CD4-positive, alpha-beta T cell treated with Interleukin-6 for 4 hours (primary cell): Measurements from ENCODE around the gene MYL11.
A peak's percentile ranks its signal among the peaks of the same experiment; 100 is the strongest.
"Not testable (repeated sequence)": the region's sequence is repeated elsewhere in the genome, so short reads cannot be mapped to it uniquely, and the experiment has no call there.

ENCODE experiments used
- DNase-seq: peaks from one replicate; pipeline ENCODE4 v3.0.0-alpha.2; 2020; ENCODE audit warnings: mixed read lengths

MYL11 gene

DNA sequence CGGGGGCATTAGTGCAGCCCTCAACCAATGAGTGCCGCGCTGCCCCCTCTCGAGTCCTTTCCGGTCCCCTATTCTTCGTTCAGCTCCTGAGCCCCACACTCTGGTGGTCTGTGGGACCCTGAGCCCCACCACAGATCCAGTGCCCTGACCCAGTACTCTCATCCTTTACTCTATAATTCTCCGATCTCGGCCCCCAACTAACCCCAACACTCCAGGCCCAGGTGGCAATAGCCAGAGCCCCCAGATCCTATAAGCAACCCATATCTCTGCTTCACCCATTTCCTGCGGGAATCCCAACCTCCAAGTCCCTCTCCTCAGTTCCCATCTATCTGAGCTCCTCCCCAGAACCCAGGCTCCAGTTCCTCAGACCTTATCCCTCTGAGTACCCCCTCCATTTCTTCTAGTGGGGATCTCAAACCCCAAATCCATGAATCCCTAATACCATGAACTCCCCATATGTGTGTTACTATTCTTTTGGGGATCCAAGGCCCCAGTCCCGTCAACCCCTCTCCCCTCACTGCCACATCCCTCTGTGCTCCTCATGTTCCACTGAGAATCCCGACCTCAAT is 3.3 kb upstream of the MYL11 start:
- DNase-seq: no peak

DNA sequence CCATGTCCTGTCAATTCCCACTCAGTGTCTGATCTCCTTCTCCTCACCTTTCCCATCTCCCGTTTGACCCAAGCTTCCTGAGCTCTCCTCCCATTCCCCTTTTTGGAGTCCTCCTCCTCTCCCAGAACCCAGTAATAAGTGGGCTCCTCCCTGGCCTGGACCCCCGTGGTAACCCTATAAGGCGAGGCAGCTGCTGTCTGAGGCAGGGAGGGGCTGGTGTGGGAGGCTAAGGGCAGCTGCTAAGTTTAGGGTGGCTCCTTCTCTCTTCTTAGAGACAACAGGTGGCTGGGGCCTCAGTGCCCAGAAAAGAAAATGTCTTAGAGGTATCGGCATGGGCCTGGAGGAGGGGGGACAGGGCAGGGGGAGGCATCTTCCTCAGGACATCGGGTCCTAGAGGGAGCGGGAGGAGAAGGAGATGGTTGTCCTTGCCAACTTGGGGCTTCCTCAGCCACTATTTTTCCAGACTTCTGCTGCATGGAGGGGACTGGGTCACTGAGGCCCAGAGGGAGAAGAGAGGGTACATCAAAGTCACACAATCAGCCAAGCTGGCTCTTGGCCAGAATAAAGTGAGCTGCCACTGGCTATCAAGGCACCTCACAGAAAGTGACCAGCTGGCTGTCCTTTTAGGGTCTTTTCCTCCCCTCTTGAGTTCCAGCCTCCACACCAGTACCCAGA is 2.4 kb upstream of the MYL11 start:
- no peak for DNase-seq

DNA sequence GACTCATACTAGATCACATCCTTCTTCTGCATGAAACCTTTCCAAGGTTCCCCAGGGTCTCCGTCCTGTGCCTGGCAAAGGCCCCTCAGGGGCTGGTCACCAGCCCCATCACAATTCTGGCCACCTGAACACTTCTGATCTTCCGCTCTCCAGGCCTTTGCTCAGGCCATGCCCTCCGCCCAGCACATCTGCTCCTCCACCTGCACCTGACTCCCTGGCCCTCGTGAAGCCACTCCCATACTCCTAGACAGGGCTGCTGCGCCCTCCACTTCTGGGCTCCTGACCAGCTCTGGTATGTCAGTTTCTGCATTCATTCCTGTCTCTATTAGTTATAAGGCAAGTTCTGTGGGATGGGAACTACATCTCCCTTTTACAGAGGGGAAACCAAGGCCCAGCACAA is 1.9 kb upstream of the MYL11 start:
- DNase-seq: no peak

DNA sequence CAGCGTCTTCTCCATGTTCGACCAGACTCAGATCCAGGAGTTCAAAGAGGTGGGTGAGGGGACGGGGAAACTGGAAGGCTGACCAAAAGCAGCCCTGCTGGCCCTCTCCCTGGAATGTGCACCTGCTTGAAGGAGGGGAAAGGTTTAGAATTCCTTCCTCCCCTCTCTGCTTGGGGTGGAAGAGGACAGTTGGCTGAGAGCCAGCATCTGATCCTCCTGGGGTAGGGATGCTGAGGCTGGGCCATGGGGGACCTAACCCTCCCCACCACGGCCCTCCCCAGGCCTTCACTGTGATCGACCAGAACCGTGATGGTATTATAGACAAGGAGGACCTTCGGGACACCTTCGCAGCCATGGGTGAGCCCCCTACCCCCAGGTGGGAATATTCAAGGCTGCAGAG is 1.3 kb downstream of the MYL11 start:
- no peak for DNase-seq

DNA sequence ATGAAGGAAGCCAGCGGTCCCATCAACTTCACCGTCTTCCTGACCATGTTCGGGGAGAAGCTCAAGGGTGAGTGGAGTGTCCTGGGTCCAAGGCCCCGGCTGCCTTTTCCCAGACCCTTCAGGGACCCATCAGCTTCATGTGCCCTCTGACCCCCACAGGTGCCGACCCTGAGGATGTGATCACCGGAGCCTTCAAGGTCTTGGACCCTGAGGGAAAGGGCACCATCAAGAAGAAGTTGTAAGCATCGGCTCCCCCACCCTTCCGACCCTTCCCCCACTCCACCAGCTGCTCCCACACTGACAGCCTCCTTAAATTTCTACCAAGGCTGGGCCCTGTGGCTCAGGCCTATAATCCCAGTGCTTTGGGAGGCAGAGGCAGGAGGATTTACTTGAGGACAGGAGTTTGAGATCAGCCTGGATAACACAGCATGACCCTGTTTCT is 1.9 kb downstream of the MYL11 start:
- DNase-seq: no peak

DNA sequence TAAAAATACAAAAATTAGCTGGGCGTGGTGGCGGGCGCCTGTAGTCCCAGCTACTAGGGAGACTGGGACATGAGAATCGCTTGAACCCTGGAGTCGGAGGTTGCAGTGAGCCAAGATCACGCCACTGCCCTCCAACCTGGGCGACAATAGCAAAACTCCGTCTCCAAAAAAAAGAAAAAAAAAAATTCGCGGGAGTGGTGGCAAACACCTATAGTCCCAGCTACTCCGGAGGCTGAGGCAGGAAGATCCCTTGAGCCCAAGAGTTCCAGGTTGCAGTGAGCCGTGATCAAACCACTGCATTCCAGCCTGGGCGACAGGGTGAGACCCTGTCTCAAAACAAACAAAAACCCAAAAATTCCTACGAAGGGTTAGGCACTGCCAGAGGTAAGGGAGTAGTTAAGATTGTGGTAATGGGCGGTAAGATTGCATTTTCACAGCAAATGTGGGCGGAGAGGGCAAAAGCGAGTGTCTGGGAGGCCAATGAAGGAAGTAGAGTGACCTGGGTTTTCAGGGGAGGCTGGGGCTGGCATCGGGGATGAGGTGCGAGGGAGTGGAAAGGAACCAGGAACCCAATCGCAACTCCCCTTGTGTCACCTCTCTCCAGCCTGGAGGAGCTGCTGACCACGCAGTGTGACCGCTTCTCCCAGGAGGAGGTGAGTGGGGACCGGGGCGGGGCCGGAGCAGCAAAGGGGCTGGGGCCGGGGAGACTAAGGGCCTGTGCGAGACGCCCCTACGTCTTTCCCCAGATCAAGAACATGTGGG is 2.6 kb downstream of the MYL11 start:
- DNase-seq: no peak

DNA sequence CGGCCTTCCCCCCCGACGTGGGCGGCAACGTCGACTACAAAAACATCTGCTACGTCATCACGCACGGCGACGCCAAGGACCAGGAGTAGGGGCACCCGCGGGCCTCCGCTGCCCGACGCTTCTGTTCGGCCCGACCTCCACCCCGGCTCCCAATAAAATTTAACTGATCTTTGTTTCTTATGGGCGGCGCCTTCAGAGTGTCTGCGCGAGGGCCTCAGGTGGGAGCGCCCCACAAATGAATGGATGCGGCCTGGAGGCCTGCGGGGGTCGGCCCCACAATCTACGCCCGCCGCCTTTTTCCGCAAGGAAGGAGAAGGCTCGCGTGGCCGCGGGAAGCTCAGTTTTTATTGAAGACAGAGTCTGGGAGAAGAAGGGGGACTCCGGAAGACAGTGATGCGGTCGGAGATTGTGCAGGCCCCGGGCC is 3.2 kb downstream of the MYL11 start:
- peak; percentile 94 for DNase-seq

GRCh38 chr16:30378236-30379157 is 3.9 kb downstream of the MYL11 start:
- DNase-seq: peak; percentile 99

GRCh38 chr16:30379158-30379783 is 4.7 kb downstream of the MYL11 start:
- DNase-seq: no peak

DNA sequence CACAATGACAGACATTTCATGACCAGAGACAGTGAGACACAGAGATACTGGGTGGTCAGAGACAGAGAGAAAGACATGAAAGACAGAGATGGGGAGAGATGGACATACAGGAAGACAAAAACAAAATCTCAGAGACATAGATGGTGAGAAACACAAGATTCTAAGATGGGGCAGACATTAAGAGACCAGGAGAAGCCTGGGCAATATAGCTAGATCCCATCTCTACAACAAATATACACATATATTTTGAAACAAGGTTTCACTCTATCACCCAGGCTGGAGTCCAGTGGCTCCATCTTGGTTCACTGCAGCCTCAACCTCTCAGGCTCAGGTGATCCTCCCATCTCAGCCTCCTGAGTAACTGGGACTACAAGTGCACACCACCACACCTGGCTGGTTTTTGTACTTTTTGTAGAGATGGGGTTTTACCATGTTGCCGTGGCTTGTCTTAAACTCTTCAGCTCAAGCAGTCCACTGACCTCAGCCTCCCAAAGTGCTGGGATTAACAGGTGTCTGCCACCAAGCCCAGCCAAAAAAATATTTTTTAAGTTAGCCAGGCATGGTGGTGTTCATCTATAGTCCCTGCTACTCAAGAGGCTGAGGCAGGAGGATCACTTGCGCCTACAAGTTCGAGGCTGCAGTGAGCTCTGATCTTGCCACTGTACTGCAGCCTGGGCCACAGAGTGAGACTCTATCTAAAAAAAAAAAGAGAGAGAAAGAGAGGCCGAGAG is 5.6 kb downstream of the MYL11 start:
- DNase-seq: no peak

DNA sequence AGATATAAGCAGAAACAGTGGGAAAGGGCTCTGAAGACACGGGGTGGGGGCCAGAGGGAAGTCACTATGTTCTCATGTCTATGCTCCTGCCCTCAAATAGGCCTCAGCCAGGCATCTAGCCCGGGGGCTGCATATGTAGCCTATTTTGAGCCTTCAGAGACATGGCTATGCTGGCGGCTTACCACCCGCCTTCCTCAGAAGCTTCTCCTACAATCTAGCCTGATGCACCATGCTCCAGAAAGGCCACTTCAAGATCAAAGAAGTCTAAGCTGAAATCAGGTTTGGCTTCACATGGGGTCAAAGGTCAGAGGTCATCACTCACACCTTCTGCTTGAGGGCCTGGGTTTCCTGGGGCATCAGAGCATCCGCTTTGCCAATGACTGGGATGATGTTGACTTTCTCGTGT is 6.2 kb downstream of the MYL11 start:
- no peak for DNase-seq

- peak; percentile 57 for DNase-seq
Observed at GRCh38 chr16:30381291-30382041, 6.9 kb downstream of the MYL11 start.

DNA sequence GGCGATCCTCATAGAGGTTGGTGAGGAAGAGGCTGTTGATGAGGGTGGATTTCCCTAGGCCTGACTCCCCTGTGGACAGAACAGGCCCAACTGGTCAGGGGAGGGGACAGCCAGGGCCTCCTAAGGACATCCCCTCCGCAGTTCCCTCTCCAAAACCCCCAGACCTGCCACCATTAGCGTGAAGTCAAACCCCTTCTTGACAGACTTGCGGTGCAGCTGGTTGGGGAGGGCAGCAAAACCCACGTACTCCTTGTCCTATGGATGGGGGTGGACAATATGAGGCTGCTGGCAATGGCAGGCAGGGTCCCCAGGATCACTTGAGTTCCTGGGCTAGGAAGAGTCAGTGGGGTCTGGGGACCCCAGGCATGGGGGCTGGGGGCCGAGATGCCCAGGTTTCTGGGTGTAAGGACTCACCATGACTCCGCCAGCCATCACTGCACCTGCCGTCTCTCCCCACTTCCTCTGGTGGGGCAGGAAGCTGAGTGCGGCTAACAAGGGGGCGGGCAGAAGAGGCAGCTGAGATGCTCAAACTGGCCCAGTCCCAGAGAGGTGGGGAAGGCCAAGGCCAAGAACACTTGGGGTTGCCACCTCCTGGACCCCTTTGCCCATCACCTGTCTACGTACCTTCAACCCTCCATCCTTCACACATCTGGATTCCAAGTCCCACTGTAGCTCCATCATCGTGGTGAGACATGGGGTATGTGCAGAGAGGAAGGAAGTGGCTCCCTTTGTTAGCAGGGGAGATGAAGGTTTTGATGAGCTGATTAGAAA is 7.7 kb downstream of the MYL11 start, which contains the start of gene SEPTIN1:
TSS of gene SEPTIN1 (minus strand) at position 451 of the 771 bp plus-strand sequence. CDS start at position 432, 19 bp downstream.
- DNase-seq: peak; percentile 86

DNA sequence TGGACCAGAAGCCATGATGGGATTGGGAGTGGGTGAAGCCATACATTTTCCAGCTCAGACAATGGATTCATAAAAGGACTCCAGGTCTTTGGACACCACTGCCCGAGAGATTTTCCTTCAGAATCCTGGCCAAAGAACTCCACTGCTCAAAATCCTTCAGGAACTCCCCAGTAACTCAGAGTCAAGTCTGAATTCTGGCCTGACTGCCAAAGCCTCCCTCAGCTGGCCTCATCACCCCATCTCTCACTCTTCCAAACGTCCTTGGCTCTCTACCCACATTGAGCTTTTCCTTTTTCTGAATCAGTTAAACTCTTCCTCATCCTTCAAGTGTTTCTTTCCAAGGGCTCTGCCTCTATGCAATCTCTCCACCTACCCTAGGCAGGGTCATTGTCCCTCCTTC is 8.9 kb downstream of the MYL11 start:
- DNase-seq: no peak

- no peak for DNase-seq
Observed at GRCh38 chr16:30394592-30395154, 20.1 kb downstream of the MYL11 start.

DNA sequence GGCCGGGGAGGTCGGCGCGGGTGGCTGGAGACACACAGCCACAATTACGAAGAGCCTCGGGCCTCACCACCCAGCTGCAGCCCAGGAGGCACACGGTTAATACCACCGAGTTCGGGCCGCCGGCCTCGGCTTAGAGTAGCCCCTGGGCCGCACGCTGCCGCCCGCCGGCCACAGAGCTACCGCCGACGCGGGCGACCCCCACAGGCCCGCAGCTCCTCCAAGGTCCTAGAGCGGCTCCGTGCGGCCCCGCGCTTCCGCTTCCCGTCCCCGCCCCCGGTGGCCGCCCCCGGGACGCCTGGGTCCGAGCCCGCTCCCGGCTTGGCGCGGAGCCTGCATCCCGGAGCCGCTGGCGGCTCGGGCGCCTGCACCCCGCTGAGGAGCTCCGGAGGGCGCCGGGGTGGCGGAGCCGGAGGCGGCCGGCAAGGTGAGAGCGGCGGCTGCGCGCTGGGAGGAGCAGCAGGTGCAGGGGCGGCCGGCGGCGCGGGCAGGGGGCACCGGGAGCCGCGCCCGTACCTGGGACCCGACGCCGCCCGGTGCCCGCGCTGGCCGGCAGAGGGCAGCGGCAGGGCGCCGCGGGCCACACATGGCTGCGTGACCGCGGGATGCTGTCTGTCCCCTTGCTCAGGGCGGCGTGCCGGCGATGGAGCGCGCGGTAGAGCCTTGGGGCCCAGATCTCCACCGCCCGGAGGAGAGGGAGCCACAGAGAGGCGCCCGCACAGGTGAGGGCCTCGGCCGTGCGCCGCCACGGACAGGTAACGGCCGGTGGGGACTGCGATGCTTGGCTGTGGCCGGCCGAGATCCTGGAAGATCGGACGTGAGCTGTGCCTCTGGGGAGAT is 20.8 kb downstream of the MYL11 start, which contains the start of gene ZNF48:
TSS of gene ZNF48 (plus strand) at position 266 of the 837 bp plus-strand sequence. CDS start at position 641, 375 bp downstream.
- peak; percentile 70 for DNase-seq

GRCh38 chr16:30395992-30396585 is 21.5 kb downstream of the MYL11 start:
- DNase-seq: no peak

DNA sequence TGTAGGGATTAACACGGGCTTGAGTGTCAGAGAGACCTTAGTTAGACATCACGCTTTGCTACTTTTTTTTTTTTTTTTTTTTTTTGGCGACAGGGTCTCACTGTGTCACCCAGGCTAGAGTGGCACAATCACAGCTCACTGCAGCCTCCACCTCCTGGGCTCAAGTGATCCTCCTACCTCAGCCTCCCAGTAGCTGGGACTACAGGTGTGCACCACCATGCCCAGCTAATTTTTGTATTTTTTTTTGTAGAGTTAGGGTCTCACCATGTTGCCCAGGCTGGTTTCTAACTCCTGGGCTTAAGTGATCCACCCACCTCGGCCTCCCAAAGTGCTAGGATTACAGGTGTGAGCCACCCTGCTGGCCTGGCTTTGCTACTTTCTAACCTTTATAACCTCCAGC is 22.0 kb downstream of the MYL11 start:
- not testable (repeated sequence) for DNase-seq
